ENCODE measurements around the gene FAM193A.

- TF ChIP-seq, protein P1, sequence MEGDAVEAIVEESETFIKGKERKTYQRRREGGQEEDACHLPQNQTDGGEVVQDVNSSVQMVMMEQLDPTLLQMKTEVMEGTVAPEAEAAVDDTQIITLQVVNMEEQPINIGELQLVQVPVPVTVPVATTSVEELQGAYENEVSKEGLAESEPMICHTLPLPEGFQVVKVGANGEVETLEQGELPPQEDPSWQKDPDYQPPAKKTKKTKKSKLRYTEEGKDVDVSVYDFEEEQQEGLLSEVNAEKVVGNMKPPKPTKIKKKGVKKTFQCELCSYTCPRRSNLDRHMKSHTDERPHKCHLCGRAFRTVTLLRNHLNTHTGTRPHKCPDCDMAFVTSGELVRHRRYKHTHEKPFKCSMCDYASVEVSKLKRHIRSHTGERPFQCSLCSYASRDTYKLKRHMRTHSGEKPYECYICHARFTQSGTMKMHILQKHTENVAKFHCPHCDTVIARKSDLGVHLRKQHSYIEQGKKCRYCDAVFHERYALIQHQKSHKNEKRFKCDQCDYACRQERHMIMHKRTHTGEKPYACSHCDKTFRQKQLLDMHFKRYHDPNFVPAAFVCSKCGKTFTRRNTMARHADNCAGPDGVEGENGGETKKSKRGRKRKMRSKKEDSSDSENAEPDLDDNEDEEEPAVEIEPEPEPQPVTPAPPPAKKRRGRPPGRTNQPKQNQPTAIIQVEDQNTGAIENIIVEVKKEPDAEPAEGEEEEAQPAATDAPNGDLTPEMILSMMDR (conservative IDR thresholded peaks at IDR 0.05; ENCODE audit: low read depth in 2 of 2), result no peak
- no peak for TF ChIP-seq POLR2AphosphoS5 (IDR thresholded peaks at IDR 0.05; ENCODE audit: low read depth)
- no peak for TF ChIP-seq NANOG (IDR thresholded peaks at IDR 0.05; ENCODE audit: borderline replicate concordance)
- TF ChIP-seq EZH2 (IDR thresholded peaks at IDR 0.05; ENCODE audit: low read depth, unreplicated experiment), result no peak
- no peak for TF ChIP-seq CREB1 (CRISPR knock-in tag; IDR thresholded peaks at IDR 0.05; ENCODE audit: low read depth)
- TF ChIP-seq REST (IDR thresholded peaks at IDR 0.05; ENCODE audit: unreplicated experiment), result no peak
- no peak for TF ChIP-seq EZH2phosphoT487 (IDR thresholded peaks at IDR 0.05; ENCODE audit: unreplicated experiment)
- no peak for TF ChIP-seq JUNB (IDR thresholded peaks at IDR 0.05; ENCODE audit: unreplicated experiment)
- TF ChIP-seq ZNF331 (CRISPR knock-in tag; IDR thresholded peaks at IDR 0.05; ENCODE audit: low read depth), result no peak
- no peak for TF ChIP-seq ETS1 (IDR thresholded peaks at IDR 0.05)
- no peak for TF ChIP-seq STAT1 (IDR thresholded peaks at IDR 0.05; ENCODE audit: unreplicated experiment)
- no peak for TF ChIP-seq ZNF114 (CRISPR knock-in tag; IDR thresholded peaks at IDR 0.05)
Observed at GRCh38 chr4:2714061-2714770, 177.8 kb downstream of the FAM193A start.
